Coronary artery (tissue), 2 donors: Measurements from ENCODE around the gene TMEM18.

ENCODE experiments used
- DNase-seq: peaks from one replicate; pipeline ENCODE4 v3.0.0-alpha.2; 2017; ENCODE audit warnings: low spot score
- H3K27ac ChIP-seq, 2 donors: fragments of 200-600 bp; sonication (generic); one replicate each; pipeline ENCODE4 v1.5.1; 2016 to 2019
- H3K4me3 ChIP-seq: fragments of 200-600 bp; sonication (generic); 2 replicates; pipeline ENCODE4 v1.5.1; 2016; ENCODE audit warnings: mild to moderate bottlenecking, moderate library complexity
- TF ChIP-seq, protein P1 (sequence below): fragments of 200-600 bp; sonication (generic); IDR thresholded peaks from one replicate; pipeline ENCODE4 v1.5.1; 2019; ENCODE audit warnings: antibody characterized with exemption

TMEM18 gene

DNA sequence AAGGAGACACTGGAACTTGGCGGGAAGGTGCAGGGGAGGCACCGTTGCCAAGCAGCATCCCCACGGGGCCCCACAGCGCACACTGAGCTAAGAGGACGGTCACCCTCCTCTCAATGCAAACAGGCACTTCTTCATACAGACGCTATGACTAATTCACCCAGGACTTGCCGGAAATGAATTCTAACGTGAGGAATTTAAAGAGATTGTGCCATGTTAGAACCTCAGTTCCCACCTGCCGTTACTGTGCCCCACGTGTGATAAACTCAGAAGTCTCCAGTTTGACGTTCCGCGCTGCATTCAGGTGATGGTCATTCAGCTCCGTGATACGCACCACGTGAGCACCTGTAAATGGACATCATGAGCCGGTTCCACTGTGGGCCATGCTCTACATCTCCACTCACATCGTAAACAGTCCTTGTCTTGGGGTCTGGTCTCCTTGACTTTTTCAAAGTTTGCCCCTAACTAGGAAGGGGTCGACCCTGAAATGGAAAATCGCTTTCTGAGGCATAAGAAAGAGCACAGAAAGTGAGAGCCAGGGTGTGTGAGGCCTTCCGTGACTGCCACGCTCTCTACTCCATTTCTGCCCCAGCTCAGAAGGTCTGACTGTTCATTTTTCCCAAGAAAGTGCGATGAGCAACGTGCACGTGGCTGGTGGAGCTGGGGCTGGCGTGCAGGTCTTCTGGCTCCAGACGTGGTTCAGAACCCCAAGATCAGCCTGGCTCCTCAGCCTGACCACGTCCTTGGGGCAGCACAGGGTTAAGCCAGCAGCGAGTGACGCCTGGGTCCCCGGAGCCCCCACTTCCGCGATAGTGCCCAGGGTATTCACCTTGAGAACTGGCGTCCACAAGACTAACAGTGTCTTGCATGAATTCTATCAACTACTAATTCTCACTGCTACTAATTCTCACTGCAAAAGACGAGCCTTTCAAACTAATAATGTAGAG, 35.1 kb downstream of the TMEM18 start:
- TF ChIP-seq, protein P1, sequence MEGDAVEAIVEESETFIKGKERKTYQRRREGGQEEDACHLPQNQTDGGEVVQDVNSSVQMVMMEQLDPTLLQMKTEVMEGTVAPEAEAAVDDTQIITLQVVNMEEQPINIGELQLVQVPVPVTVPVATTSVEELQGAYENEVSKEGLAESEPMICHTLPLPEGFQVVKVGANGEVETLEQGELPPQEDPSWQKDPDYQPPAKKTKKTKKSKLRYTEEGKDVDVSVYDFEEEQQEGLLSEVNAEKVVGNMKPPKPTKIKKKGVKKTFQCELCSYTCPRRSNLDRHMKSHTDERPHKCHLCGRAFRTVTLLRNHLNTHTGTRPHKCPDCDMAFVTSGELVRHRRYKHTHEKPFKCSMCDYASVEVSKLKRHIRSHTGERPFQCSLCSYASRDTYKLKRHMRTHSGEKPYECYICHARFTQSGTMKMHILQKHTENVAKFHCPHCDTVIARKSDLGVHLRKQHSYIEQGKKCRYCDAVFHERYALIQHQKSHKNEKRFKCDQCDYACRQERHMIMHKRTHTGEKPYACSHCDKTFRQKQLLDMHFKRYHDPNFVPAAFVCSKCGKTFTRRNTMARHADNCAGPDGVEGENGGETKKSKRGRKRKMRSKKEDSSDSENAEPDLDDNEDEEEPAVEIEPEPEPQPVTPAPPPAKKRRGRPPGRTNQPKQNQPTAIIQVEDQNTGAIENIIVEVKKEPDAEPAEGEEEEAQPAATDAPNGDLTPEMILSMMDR: no peak
- Histone ChIP-seq H3K4me3 (no peak overlapping the region), H3K27ac (no peak overlapping the region)
- peak; percentile 45 for DNase-seq

DNA sequence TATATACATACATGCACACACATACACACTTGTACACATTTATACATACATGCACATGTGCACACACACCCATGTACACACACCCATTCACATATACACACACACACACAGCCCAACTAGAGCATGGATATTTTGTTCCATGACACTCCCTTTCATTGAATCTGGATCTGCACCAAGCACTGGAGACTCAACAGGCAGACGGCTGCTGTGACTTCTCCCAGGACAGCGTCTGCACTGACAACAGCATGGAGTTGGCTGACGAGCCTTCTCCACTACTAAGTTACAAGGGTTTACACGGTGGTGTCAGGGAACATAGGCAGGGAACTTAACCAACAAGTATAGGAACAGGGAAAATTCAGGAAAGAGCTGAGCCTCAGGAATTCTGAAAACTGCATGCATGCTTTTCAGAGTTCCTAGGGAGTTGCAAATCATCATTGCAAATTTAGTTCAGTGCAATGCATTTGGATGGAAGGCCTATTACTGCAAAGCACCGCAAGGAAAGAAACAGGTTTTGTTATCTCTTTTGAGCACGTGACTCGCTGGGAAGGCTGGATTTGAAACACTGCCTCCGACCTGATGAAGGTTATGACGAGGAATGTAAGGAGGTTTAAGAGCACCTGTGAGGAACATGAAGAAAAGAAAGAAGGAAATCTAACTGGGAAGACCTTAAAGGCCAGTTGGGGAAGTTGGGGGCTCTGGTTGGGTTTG, 35.9 kb downstream of the TMEM18 start:
- DNase-seq: peak; percentile 36

DNA sequence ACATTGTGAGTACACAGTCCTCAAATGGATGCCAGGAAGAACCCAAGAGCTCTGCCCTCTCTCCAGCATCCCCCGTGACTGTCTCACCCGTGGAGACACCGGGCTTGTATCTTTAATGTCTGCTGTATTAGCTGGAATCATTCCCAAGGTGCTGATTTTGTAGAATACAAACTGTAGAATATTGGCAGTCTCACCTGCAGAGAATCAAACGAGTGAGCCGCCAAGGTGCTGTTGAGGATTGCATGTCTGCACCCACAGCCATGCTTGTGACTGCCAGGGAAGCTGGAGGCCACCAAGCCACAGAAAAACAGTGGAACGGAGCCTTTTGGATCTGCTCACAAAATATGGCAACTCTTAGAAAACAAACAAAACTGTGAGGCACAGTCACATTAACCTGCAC, 37.5 kb downstream of the TMEM18 start:
- TF ChIP-seq, protein P1: no peak
- no peak overlapping the region for H3K4me3 ChIP-seq
- H3K27ac ChIP-seq: no peak overlapping the region
- peak; percentile 53 for DNase-seq

More for the DNA sequence above, 35.9 kb downstream of the TMEM18 start:
- Histone ChIP-seq H3K27ac (no peak overlapping the region), H3K4me3 (no peak overlapping the region)
- TF ChIP-seq, protein P1: no peak

DNA sequence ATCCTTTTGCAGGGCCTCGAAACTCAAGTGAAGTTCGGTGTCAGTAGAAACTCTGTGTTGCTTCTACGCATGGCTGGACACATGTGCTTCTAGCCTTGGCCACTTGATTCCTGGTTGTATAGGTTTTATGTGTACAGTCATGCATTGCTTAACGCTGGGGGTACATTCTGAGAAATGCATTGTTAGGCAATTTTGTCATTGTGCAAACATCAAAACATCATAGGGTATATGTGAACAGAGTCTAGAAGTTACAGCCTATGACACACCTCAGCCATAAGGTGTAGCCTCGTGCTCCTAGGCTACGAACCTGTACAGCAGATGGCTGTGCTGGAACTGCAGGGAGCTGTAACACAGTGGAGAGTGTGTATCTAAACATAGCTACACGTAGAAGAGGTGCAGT, 39.4 kb downstream of the TMEM18 start:
- DNase-seq: no peak
- no peak overlapping the region for H3K27ac ChIP-seq
- H3K4me3 ChIP-seq: no peak overlapping the region
- TF ChIP-seq, protein P1: no peak

DNA sequence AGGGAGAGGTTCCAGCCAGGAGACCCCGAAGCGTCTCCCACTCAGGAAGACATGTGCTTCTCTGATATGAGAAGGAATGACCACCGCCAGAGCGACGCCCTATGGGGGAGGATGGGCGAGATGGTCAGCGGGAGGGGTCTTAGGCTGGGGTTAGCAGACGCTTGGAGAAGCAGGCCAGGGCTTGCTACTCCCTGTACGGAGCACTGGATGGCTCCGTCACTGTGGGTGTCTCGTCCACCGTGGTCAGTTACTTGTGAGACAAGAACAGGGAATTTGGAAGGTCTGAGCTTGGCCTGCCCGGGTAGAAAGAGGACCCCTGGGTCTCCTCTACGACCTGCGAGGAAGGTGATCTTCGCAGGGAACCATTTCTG, 39.8 kb downstream of the TMEM18 start:
- peak; percentile 57 for DNase-seq
- Histone ChIP-seq H3K27ac (no peak overlapping the region), H3K4me3 (no peak overlapping the region)
- TF ChIP-seq, protein P1: no peak

DNA sequence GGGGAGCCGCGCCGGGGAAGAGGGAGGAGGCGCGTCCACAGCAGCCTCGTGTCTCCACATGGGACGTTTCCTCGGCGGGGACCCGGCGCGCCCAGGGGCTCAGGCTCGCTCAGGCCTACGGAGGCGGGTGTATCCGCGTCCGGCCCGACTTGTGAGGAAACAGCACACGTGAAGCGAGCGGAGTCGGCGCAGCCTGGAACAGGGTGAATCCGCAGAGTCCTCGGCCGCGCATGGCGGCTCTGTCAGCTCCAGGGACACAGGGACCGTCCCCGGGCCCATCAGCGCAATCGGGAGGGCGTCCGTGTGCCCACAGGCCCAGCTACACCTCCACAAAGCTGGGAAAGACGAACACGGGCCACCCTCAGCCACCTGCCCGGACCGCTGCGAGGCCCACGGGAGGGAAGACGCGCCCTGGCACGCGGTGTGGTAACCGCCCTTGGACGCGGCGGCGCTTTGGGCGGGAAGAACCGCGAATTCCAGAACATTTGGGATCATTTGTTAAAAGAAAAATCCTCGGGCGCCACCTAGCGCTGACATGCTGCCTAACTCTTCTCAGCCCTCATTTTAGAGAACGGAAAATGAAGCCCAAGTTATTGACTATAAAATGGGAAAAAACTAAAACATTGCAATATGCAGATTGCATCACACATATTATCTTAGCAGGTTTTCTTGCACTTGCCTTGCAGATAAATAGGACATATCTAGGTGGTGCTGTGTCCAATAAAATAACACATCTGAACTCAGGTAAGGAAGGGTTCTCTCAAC, 40.4 kb downstream of the TMEM18 start:
- TF ChIP-seq, protein P1: peak; percentile 76
- no peak for DNase-seq
- Histone ChIP-seq H3K4me3 (peak overlapping the region; percentile 59), H3K27ac (no peak overlapping the region)
